B cell (primary cell): ENCODE measurements around the gene PLIN4. TPM values are rescaled to one million over a fixed set of nuclear protein-coding genes. Genes with fewer than 3 reads are reported as not detected.

Experiments
- ATAC-seq: fragments of 200-7000 bp; cut with Tn5 transposase; one replicate; pipeline ENCODE4 v1.10.0; 2021; ENCODE audit warnings: low read depth, mild to moderate bottlenecking, moderate number of reproducible peaks, moderate library complexity
- CTCF ChIA-PET: fragments of 350-600 bp; sonication (Branson Sonifier 250); formaldehyde crosslinking; loops from one replicate; lab custom pipeline; 2021; ENCODE audit warnings: antibody characterized with exemption, inconsistent platforms; lab: Charles Lee
- POLR2A ChIA-PET: fragments of 350-600 bp; sonication (Branson Sonifier 250); formaldehyde crosslinking; loops from one replicate; lab custom pipeline; 2021; ENCODE audit warnings: antibody characterized with exemption; lab: Charles Lee
- DNase-seq: peaks from one replicate; pipeline ENCODE4 v3.0.0; 2013
- H2AFZ ChIP-seq: 2 replicates; pipeline ENCODE4 v1.6.1; 2012; ENCODE audit warnings: mild to moderate bottlenecking, low read depth, low read length; ENCODE audit not compliant: insufficient read depth, poor library complexity, severe bottlenecking
- H3K27ac ChIP-seq, 2 donors: 1 replicate in 1 of 2; 2 replicates in 1 of 2; pipeline ENCODE4 v1.5.1; 2012 to 2013; ENCODE audit warnings: low read length in 2 of 2, mild to moderate bottlenecking in 2 of 2, moderate library complexity in 1 of 2
- H3K27me3 ChIP-seq, 4 experiments: fragments of 200-600 bp in 1 of 4; sonication (generic) in 1 of 4; replicated peaks in 1 of 4; 1 replicate in 2 of 4; 2 replicates in 2 of 4; pipeline versions ENCODE4 v1.6.1 to v1.7.0; 2013 to 2016; ENCODE audit warnings: low read length in 3 of 4, mild to moderate bottlenecking in 2 of 4, mixed read lengths in 1 of 4, moderate library complexity in 1 of 4; ENCODE audit not compliant: insufficient read depth in 4 of 4, control insufficient read depth in 3 of 4; ENCODE audit errors: control extremely low read depth in 1 of 4
- H3K36me3 ChIP-seq, 2 experiments: replicated peaks in 1 of 2; 1 replicate in 1 of 2; 2 replicates in 1 of 2; pipeline versions ENCODE4 v1.6.1 to v1.7.1; 2013; ENCODE audit warnings: low read length in 1 of 2; ENCODE audit not compliant: insufficient read depth in 2 of 2, control insufficient read depth in 1 of 2; ENCODE audit errors: control extremely low read depth in 1 of 2, extremely low read depth in 1 of 2
- H3K4me1 ChIP-seq, 2 donors: fragments of 200-600 bp in 1 of 2; sonication (generic) in 1 of 2; 1 replicate in 1 of 2; 2 replicates in 1 of 2; pipeline versions ENCODE4 v1.5.1 to v1.6.1; 2013 to 2017; ENCODE audit warnings: low read length in 2 of 2; ENCODE audit not compliant: control insufficient read depth in 2 of 2, insufficient read depth in 2 of 2
- H3K4me2 ChIP-seq: replicated peaks from 2 replicates; pipeline ENCODE3; 2012; ENCODE audit warnings: mild to moderate bottlenecking, low read depth, low read length; ENCODE audit not compliant: poor library complexity, severe bottlenecking
- H3K4me3 ChIP-seq, 5 experiments: fragments of 200-600 bp in 1 of 5; sonication (generic) in 1 of 5; 1 replicate in 3 of 5; 2 replicates in 2 of 5; pipeline versions ENCODE4 v1.5.1 to v1.7.0; 2011 to 2016; ENCODE audit warnings: low read length in 4 of 5, mild to moderate bottlenecking in 4 of 5, low read depth in 2 of 5, control low read depth in 1 of 5, moderate library complexity in 1 of 5; ENCODE audit not compliant: insufficient read depth in 1 of 5; ENCODE audit errors: control extremely low read depth in 1 of 5, extremely low read depth in 1 of 5
- H3K79me2 ChIP-seq: fragments of 200-600 bp; sonication (generic); one replicate; pipeline ENCODE4 v1.6.0; 2016; ENCODE audit warnings: low read length; ENCODE audit not compliant: control insufficient read depth, insufficient read depth
- H3K9ac ChIP-seq: fragments of 200-600 bp; sonication (generic); 2 replicates; pipeline ENCODE4 v1.6.1; 2017; ENCODE audit warnings: mild to moderate bottlenecking, low read length, moderate library complexity
- H3K9me3 ChIP-seq, 3 donors: one replicate each; pipeline versions ENCODE4 v1.6.1 to v1.7.1; 2013; ENCODE audit warnings: low read length in 2 of 3; ENCODE audit not compliant: control insufficient read depth in 2 of 3, insufficient read depth in 1 of 3; ENCODE audit errors: control extremely low read depth in 1 of 3
- H4K20me1 ChIP-seq: 2 replicates; pipeline ENCODE4 v1.6.0; 2012; ENCODE audit warnings: mild to moderate bottlenecking, low read length; ENCODE audit not compliant: insufficient read depth, control insufficient read depth, poor library complexity, severe bottlenecking
- H3K27ac Mint-ChIP-seq: one replicate; pipeline ENCODE4 v1.8.0; 2021; ENCODE audit warnings: mixed read lengths
- H3K27me3 Mint-ChIP-seq: one replicate; pipeline ENCODE4 v1.8.0; 2021; ENCODE audit warnings: mixed read lengths
- H3K4me1 Mint-ChIP-seq: one replicate; pipeline ENCODE4 v1.8.0; 2021; ENCODE audit warnings: mixed read lengths
- H3K4me3 Mint-ChIP-seq: one replicate; pipeline ENCODE4 v1.8.0; 2021; ENCODE audit warnings: mixed read lengths
- H3K9me3 Mint-ChIP-seq: one replicate; pipeline ENCODE4 v1.8.0; 2022; ENCODE audit warnings: mixed read lengths; ENCODE audit not compliant: insufficient read depth
- CTCF ChIP-seq: fragments of 200-600 bp; IDR thresholded peaks from one replicate; pipeline ENCODE4 v1.8.0; 2022; ENCODE audit warnings: antibody characterized with exemption, mild to moderate bottlenecking
- EZH2 ChIP-seq: IDR thresholded peaks from 2 replicates; pipeline ENCODE4 v1.6.1; 2012; ENCODE audit warnings: borderline replicate concordance, low read depth, mild to moderate bottlenecking, moderate library complexity, low read length; ENCODE audit not compliant: insufficient read depth, poor library complexity, severe bottlenecking
- WGBS: methylation state at CpG from one replicate; pipeline ENCODE4 v1.1.5; 2013; ENCODE audit warnings: missing lambda C conversion rate; ENCODE audit not compliant: insufficient coverage; 5-methylcytosine and 5-hydroxymethylcytosine counted together
- intact Hi-C: fragments of 100-400 bp; cut with micrococcal nuclease; formaldehyde crosslinking; loops from one replicate; pipeline ENCODE4 v1.10.0; 2022
- polyA plus RNA-seq: library from polyadenylated mRNA; depleted of rRNA; stranded (reverse); fragments of >200 nt; gene quantifications from 2 replicates; pipeline ENCODE4 v1.2.3, GENCODE V29; 2012
- total RNA-seq, 2 donors: library from RNA; stranded (reverse); fragments of 120-200 nt in 1 of 2; gene quantifications; 1 replicate in 1 of 2; 2 replicates in 1 of 2; pipeline versions ENCODE4 v1.2.3 to v1.2.4, GENCODE V29; 2013 to 2022

The PLIN4 gene
- total and polyA plus RNA-seq, 2 donors (not counting 1 experiment from before 2014, with no cell fraction given): 0.04 to 0.07 TPM

- no peak for DNase-seq
- H3K4me2 ChIP-seq: no peak overlapping the region
- intact Hi-C loops: no loop called here
- no peaks in the 10 kb centered on the region for H3K36me3 ChIP-seq
- no peak overlapping the region for H3K27ac Mint-ChIP-seq
- H3K27me3 ChIP-seq: peaks cover 0 to 20% (median 0%) of the 10 kb centered on the region in 4 experiments
- H3K9me3 Mint-ChIP-seq: no peaks in the 10 kb centered on the region
- H3K4me3 Mint-ChIP-seq: no peak overlapping the region
- WGBS: 93% methylated on average over 10 of the region's 12 CpGs
- CTCF ChIA-PET: interaction anchor here (1.0 kb wide), 1 partner anchor 18 kb away, joined by 4 read pairs; no protein-coding TSS in a partner anchor
- H3K27ac ChIP-seq: no peak overlapping the region
- no peak for TF ChIP-seq EZH2
- TF ChIP-seq CTCF: no peak
- no peak overlapping the region for H3K9ac ChIP-seq
- H3K4me1 Mint-ChIP-seq: peaks cover 11% of the 10 kb centered on the region
- peaks cover 11% of the 10 kb centered on the region in 2 donors for H3K4me1 ChIP-seq
- no peaks in the 10 kb centered on the region for H4K20me1 ChIP-seq
- H3K9me3 ChIP-seq: peaks cover 0 to 33% (median 0%) of the 10 kb centered on the region in 3 donors
- H3K27me3 Mint-ChIP-seq: peaks cover 9% of the 10 kb centered on the region
- POLR2A ChIA-PET: interaction anchor here (0.6 kb wide), 1 partner anchor 1855 kb away, joined by 3 read pairs; no protein-coding TSS in a partner anchor
- ATAC-seq: no peak
- no peak overlapping the region for H2AFZ ChIP-seq
- no peak overlapping the region for H3K4me3 ChIP-seq
- no peaks in the 10 kb centered on the region for H3K79me2 ChIP-seq
Observed at GRCh38 chr19:4541114-4541805, 23.0 kb upstream of the PLIN4 start.
